WTC11 (cell line): ENCODE results near the gene KDELR1. TPM values are rescaled to one million over a fixed set of nuclear protein-coding genes. Genes with fewer than 3 reads are reported as not detected.

Source experiments
- ATAC-seq: fragments of 200-7000 bp; cut with Tn5 transposase; 2 replicates; pipeline ENCODE4 v1.10.0; 2021; ENCODE audit warnings: mild to moderate bottlenecking, moderate library complexity
- CTCF ChIA-PET: fragments of 300-600 bp; sonication (Branson Sonifier 250); formaldehyde crosslinking; loops from one replicate; lab custom pipeline; 2021; ENCODE audit warnings: antibody characterized with exemption; lab: Charles Lee
- POLR2A ChIA-PET: fragments of 350-600 bp; sonication (Branson Sonifier 250); formaldehyde crosslinking; loops from one replicate; lab custom pipeline; 2021; ENCODE audit warnings: antibody characterized with exemption; lab: Charles Lee
- DNase-seq: peaks from one replicate; pipeline ENCODE4 v3.0.0; 2021; ENCODE audit warnings: low spot score
- H3K27ac Mint-ChIP-seq: 2 replicates; pipeline ENCODE4 v1.8.0; 2021; ENCODE audit warnings: mixed read lengths
- H3K27me3 Mint-ChIP-seq: 2 replicates; pipeline ENCODE4 v1.8.0; 2021; ENCODE audit warnings: low read depth, mild to moderate bottlenecking, moderate library complexity, mixed read lengths
- H3K36me3 Mint-ChIP-seq: 2 replicates; pipeline ENCODE4 v1.8.0; 2021; ENCODE audit warnings: mixed read lengths
- H3K4me1 Mint-ChIP-seq: 2 replicates; pipeline ENCODE4 v1.8.0; 2022; ENCODE audit warnings: mixed read lengths
- H3K4me3 Mint-ChIP-seq: 2 replicates; pipeline ENCODE4 v1.8.0; 2021; ENCODE audit warnings: mild to moderate bottlenecking, moderate library complexity, mixed read lengths
- H3K9me3 Mint-ChIP-seq: 2 replicates; pipeline ENCODE4 v1.8.0; 2021; ENCODE audit warnings: mixed read lengths
- AR ChIP-seq: fragments of 250-450 bp; sonication (Bioruptor Pico); IDR thresholded peaks from 2 replicates; pipeline ENCODE4 v1.9.0; 2021; ENCODE audit warnings: mild to moderate bottlenecking
- ATF1 ChIP-seq: sonication (generic); formaldehyde crosslinking; IDR thresholded peaks from 2 replicates; pipeline ENCODE4 v1.8.1; 2023; ENCODE audit warnings: mild to moderate bottlenecking, moderate library complexity, missing genetic modification reagents
- ESRRA ChIP-seq: sonication (generic); formaldehyde crosslinking; IDR thresholded peaks from 2 replicates; pipeline ENCODE4 v1.8.1; 2022; ENCODE audit warnings: mild to moderate bottlenecking, missing genetic modification reagents, borderline replicate concordance
- ETV6 ChIP-seq: sonication (generic); formaldehyde crosslinking; IDR thresholded peaks from 2 replicates; pipeline ENCODE4 v1.8.1; 2022; ENCODE audit warnings: mild to moderate bottlenecking, missing genetic modification reagents
- FOXK1 ChIP-seq: sonication (generic); formaldehyde crosslinking; IDR thresholded peaks from 2 replicates; pipeline ENCODE4 v1.8.0; 2022; ENCODE audit warnings: mild to moderate bottlenecking, moderate library complexity, missing genetic modification reagents
- HMGA2 ChIP-seq: fragments of 250-450 bp; sonication (Bioruptor Pico); IDR thresholded peaks from 2 replicates; pipeline ENCODE4 v1.4.0; 2021; ENCODE audit warnings: mild to moderate bottlenecking, moderate library complexity
- JAZF1 ChIP-seq: fragments of 250-450 bp; sonication (Bioruptor Pico); IDR thresholded peaks from 2 replicates; pipeline ENCODE4 v1.9.0; 2021; ENCODE audit warnings: moderate library complexity, mild to moderate bottlenecking, inconsistent platforms
- MYBL2 ChIP-seq: sonication (generic); formaldehyde crosslinking; IDR thresholded peaks from 2 replicates; pipeline ENCODE4 v1.8.1; 2023; ENCODE audit warnings: mild to moderate bottlenecking, moderate library complexity, missing genetic modification reagents
- NFATC4 ChIP-seq: fragments of 250-450 bp; sonication (Bioruptor Pico); IDR thresholded peaks from 2 replicates; pipeline ENCODE4 v1.9.0; 2021; ENCODE audit warnings: mild to moderate bottlenecking
- NFYB ChIP-seq: sonication (generic); formaldehyde crosslinking; conservative IDR thresholded peaks from 2 replicates; pipeline ENCODE4 v1.8.0; 2022; ENCODE audit warnings: low read depth, missing genetic modification reagents
- SMAD3 ChIP-seq: sonication (generic); formaldehyde crosslinking; IDR thresholded peaks from 2 replicates; pipeline ENCODE4 v1.8.0; 2022; ENCODE audit warnings: missing genetic modification reagents, mild to moderate bottlenecking, borderline replicate concordance
- SP1 ChIP-seq: sonication (generic); formaldehyde crosslinking; conservative IDR thresholded peaks from 2 replicates; pipeline ENCODE4 v1.8.1; 2022; ENCODE audit warnings: missing genetic modification reagents
- TCF7 ChIP-seq: sonication (generic); formaldehyde crosslinking; IDR thresholded peaks from 2 replicates; pipeline ENCODE4 v1.8.0; 2022; ENCODE audit warnings: mild to moderate bottlenecking, low read depth, missing genetic modification reagents, moderate library complexity
- ZNF121 ChIP-seq: sonication (generic); formaldehyde crosslinking; IDR thresholded peaks from 2 replicates; pipeline ENCODE4 v1.8.0; 2023; ENCODE audit warnings: missing genetic modification reagents
- ZNF232 ChIP-seq: sonication (generic); formaldehyde crosslinking; IDR thresholded peaks from 2 replicates; pipeline ENCODE4 v1.8.0; 2022; ENCODE audit warnings: mild to moderate bottlenecking, missing genetic modification reagents
- ZNF317 ChIP-seq: sonication (generic); formaldehyde crosslinking; IDR thresholded peaks from 2 replicates; pipeline ENCODE4 v1.8.1; 2023; ENCODE audit warnings: low read depth, mild to moderate bottlenecking, moderate library complexity, missing genetic modification reagents, borderline replicate concordance
- ZNF416 ChIP-seq: fragments of 250-450 bp; sonication (Bioruptor Pico); IDR thresholded peaks from 2 replicates; pipeline ENCODE4 v1.9.0; 2021; ENCODE audit warnings: mild to moderate bottlenecking, inconsistent platforms
- ZNF512 ChIP-seq: sonication (generic); formaldehyde crosslinking; IDR thresholded peaks from 2 replicates; pipeline ENCODE4 v1.8.1; 2022; ENCODE audit warnings: missing genetic modification reagents, borderline replicate concordance
- total RNA-seq: library from RNA; stranded (reverse); gene quantifications from 3 replicates; pipeline ENCODE4 v1.2.3, GENCODE V29; 2021
- TF ChIP-seq, protein P1 (sequence below): sonication (generic); formaldehyde crosslinking; IDR thresholded peaks from 2 replicates; pipeline ENCODE4 v1.8.0; 2023; ENCODE audit warnings: missing genetic modification reagents
- TF ChIP-seq, protein P2 (sequence below): sonication (generic); formaldehyde crosslinking; IDR thresholded peaks from 2 replicates; pipeline ENCODE4 v1.8.1; 2023; ENCODE audit warnings: mild to moderate bottlenecking, missing genetic modification reagents, moderate library complexity

KDELR1 gene
- total RNA-seq, 1 experiment from 2014 or later, result 207 TPM

DNA sequence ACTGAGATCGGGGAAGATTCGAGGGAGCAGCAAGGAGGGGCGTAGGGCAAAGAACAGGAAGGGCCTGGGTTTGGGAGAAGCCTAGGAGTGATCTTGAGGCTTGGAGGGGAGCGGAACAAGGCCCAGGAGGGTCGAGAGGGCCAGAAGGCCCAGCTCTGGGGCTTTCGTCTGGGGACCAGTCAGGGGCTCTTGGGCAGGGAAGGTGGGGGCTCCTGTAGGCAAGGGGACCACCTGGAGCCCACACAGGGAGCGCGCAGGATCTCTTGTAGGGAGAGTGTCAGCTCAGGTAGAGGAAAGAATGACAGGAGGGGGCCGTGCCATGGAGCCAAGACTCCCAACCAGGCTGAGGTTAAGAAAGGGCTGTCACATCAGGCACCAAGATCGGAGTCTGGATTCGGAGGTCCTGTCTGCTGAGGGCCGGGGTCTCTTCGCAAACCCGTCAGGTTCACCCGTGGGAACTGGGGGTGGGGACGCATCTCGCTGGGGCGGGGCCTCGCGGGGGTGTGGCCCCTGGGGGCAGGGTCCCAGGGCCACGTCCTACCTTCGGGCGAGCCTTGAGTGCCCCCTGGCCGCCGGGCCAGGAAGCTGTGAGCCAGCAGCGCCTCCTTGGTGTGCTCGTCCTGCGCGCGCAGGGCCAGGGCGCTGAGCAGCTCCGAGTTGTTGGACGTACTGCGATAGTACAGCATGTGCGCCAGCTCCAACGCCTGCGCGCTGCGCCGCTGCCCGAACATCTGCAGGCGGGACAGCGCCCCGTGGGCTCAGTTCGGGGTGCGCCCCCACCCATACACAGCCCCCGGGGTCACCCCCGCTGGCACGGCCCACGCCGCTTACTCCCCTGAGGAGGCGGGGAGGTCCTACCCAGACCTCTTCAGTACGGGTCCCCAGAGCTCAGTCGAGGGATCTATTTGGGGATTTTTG is 57.6 kb downstream of the KDELR1 start (continued):
- no peak for TF ChIP-seq ESRRA (CRISPR knock-in tag)
- TF ChIP-seq, protein P1, sequence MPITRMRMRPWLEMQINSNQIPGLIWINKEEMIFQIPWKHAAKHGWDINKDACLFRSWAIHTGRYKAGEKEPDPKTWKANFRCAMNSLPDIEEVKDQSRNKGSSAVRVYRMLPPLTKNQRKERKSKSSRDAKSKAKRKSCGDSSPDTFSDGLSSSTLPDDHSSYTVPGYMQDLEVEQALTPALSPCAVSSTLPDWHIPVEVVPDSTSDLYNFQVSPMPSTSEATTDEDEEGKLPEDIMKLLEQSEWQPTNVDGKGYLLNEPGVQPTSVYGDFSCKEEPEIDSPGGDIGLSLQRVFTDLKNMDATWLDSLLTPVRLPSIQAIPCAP (CRISPR knock-in tag), result no peak
- TF ChIP-seq NFATC4 (CRISPR knock-in tag), result no peak
- no peak for TF ChIP-seq AR
- TF ChIP-seq ATF1 (CRISPR knock-in tag), result no peak
- TF ChIP-seq, protein P2, sequence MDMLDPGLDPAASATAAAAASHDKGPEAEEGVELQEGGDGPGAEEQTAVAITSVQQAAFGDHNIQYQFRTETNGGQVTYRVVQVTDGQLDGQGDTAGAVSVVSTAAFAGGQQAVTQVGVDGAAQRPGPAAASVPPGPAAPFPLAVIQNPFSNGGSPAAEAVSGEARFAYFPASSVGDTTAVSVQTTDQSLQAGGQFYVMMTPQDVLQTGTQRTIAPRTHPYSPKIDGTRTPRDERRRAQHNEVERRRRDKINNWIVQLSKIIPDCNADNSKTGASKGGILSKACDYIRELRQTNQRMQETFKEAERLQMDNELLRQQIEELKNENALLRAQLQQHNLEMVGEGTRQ, result no peak
- TF ChIP-seq SMAD3 (CRISPR knock-in tag), result no peak
- no peak for TF ChIP-seq HMGA2 (CRISPR knock-in tag)
- TF ChIP-seq ZNF512 (CRISPR knock-in tag), result peak; percentile 100
- no peak for TF ChIP-seq ETV6 (CRISPR knock-in tag)
- TF ChIP-seq MYBL2, result no peak
- no peak for TF ChIP-seq ZNF121 (CRISPR knock-in tag)
- no peak for TF ChIP-seq TCF7 (CRISPR knock-in tag)
- no peak for TF ChIP-seq JAZF1 (CRISPR knock-in tag)
- TF ChIP-seq ZNF232 (CRISPR knock-in tag), result no peak
- no peak for TF ChIP-seq ZNF317 (CRISPR knock-in tag)

- Mint-ChIP-seq H3K36me3 (no peaks in the 10 kb centered on the region), H3K27me3 (peaks cover 11% of the 10 kb centered on the region), H3K9me3 (peaks cover 7% of the 10 kb centered on the region), H3K27ac (peak overlapping the region; percentile 97), H3K4me3 (peak overlapping the region; percentile 84), H3K4me1 (peaks cover 30% of the 10 kb centered on the region)
- CTCF ChIA-PET, result interaction anchor here (0.5 to 10.2 kb wide), 31 partner anchors 12 to 294 kb away, joined by 3 to 404 read pairs (median 6); partner anchors contain the start of genes EMP3, GRIN2D, GRWD1 and KDELR1
- ATAC-seq (peak; percentile 71), DNase-seq (peak; percentile 73)
- TF ChIP-seq FOXK1 (peak; percentile 25; the same call in 1 of the 2 replicates), ZNF416 (no peak), NFYB (peak; percentile 75), SP1 (CRISPR knock-in tag) (peak; percentile 61)
- POLR2A ChIA-PET, result interaction anchor here (0.8 to 2.5 kb wide), 5 partner anchors 8 to 58 kb away, joined by 3 to 16 read pairs (median 6); partner anchors contain the start of genes EMP3, KDELR1, SYNGR4 and TMEM143
These were observed 58.5 kb downstream of the KDELR1 start for GRCh38 chr19:48332662-48333466.

Other genes with a start within 250 kb of the KDELR1 start
- gene LIG1, start 221.2 kb downstream of the KDELR1 start, total RNA-seq, result 99.8 to 119 TPM (median 102 TPM) in 3 replicates
- gene ZSWIM9, start 220.9 kb downstream of the KDELR1 start, total RNA-seq, result 12.8 to 15.9 TPM (median 15.7 TPM) in 3 replicates
- 23.0 to 31.1 TPM (median 29.8 TPM) in 3 replicates for gene CARD8, start 135.6 kb downstream of the KDELR1 start, total RNA-seq
- 9.8 to 12.7 TPM (median 9.8 TPM) in 3 replicates for gene ZNF114, start 121.5 kb downstream of the KDELR1 start, total RNA-seq
- gene EMP3, start 66.0 kb downstream of the KDELR1 start, total RNA-seq, result 8.9 to 11.1 TPM (median 10.4 TPM) in 3 replicates
- 20.2 to 29.6 TPM (median 27.0 TPM) in 3 replicates for gene TMEM143, start 27.6 kb downstream of the KDELR1 start, total RNA-seq
- gene SYNGR4, start 27.2 kb downstream of the KDELR1 start, total RNA-seq, result not detected in 3 replicates
- gene GRIN2D, start 2.1 kb upstream of the KDELR1 start, total RNA-seq, result 23.0 to 27.8 TPM (median 25.3 TPM) in 3 replicates
- 59.8 to 67.2 TPM (median 61.6 TPM) in 3 replicates for gene GRWD1, start 54.4 kb upstream of the KDELR1 start, total RNA-seq
- 1.1 to 1.4 TPM (median 1.1 TPM) in 3 replicates for gene KCNJ14, start 64.0 kb upstream of the KDELR1 start, total RNA-seq
- 70.4 to 72.6 TPM (median 71.9 TPM) in 3 replicates for gene CYTH2, start 77.8 kb upstream of the KDELR1 start, total RNA-seq
- gene LMTK3, start 120.3 kb upstream of the KDELR1 start, total RNA-seq, result 15.9 to 19.4 TPM (median 19.1 TPM) in 3 replicates
- 0.96 to 2.1 TPM (median 1.3 TPM) in 3 replicates for gene SULT2B1, start 160.6 kb upstream of the KDELR1 start, total RNA-seq
- not detected in 3 replicates for gene SPACA4, start 215.2 kb upstream of the KDELR1 start, total RNA-seq
- gene FAM83E, start 223.5 kb upstream of the KDELR1 start, total RNA-seq, result 6.6 to 8.8 TPM (median 6.8 TPM) in 3 replicates
- 1,712 to 1,987 TPM (median 1,909 TPM) in 3 replicates for gene RPL18, start 227.6 kb upstream of the KDELR1 start, total RNA-seq
- 46.7 to 64.6 TPM (median 48.4 TPM) in 3 replicates for gene SPHK2, start 228.0 kb upstream of the KDELR1 start, total RNA-seq
- 10.5 to 12.0 TPM (median 11.4 TPM) in 3 replicates for gene DBP, start 245.8 kb upstream of the KDELR1 start, total RNA-seq